ENCODE measurements around the gene SLC22A13.
"Not testable (repeated sequence)": the region's sequence is repeated elsewhere in the genome, so short reads cannot be mapped to it uniquely, and the experiment has no call there.

The SLC22A13 gene

DNA sequence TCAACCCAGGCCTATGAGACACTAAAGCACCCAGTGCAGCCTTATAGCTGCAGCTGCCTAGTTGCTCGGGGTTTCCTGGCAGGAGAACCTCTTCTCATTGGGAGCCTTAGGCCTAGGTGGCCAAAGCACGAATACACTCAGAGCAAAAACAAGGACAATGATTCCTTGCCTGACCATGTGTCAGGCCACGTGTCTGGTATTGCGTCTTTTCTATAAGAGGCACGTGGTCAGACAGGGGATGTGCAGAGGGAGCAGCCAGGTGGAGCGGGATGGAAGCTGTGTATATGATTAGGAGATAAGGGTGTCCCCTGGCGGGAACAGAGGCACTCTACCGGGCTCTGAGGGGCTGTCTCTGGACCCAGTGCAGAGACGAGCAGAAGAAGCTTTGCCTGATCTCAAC, 42.8 kb downstream of the SLC22A13 start:
- DNase-seq: no peak

DNA sequence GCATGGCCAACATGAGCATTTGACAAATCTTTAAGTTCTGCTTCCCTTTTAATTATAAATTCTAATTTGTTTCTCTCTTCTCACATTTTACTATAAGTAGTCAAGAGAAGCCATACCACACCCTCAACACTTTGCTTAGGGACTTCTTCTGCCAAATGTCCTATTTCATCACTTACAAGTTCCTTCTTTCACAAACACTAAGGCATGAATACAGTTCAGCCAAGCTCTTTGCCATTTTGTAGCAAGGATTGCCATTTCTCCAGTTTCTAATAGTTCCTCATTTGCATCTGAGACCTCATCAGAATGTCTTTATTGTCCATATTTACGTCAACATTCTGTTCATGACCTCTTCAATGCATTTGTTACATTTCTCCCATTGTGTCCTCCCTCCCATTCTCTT, 45.9 kb downstream of the SLC22A13 start:
- no peak for DNase-seq

DNA sequence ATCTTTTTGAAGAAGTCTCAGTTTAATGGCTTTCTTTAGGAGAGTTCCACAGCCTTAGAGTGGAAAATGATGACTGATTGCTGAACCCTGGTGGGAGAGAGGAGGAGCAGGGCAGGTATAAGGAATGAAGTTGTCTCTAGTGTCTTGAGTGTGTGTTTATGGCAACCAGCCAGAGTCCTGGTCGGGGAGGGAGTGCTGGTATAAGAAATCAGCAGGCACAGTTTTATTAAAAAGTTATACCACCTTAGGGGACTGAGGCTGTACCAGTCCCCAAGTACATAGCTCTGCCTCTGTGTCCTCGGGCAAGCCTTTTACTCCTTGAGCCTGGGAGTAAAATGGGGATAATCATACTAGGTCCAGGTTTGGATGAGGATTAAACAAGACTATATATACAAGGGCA, 46.3 kb downstream of the SLC22A13 start:
- no peak for DNase-seq

DNA sequence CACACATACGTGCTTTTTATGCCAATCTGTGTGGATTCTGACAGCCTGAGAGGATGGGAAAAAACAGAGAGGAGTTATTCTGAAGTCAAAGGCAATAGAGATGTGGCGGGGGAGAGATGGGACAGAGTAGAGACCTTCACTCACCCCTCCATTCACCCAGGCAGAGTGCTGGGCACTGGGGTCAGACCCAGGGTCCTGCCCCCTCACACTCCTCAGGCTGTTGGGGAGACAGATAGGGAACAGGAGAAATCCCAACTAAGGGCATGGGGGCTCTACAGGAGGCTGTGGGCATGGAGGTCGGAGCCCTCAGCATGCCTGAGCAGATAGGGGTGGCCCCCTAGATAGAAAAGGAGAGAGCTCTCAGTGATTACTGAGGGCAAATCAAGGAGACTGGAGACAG, 46.7 kb downstream of the SLC22A13 start:
- DNase-seq: no peak

DNA sequence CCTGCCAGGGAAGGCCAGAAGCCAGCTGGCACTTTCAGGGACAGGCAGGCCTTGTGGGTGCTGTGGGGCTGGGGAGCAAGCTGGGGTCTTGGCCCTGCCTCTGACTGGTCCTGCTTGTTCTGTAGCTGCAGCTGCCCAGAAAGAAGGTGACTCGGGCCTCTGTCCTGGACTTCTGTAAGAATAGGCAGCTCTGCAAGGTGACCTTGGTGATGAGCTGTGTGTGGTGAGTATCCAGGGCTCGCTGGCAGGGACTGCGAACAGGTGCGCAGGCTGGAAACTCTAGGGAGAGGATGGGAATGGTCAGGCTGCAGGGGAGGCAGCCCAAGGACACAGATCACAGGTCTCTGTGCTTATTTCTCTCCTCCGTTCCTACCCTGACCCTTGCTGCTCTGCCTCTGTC, 47.7 kb downstream of the SLC22A13 start:
- DNase-seq: no peak

DNA sequence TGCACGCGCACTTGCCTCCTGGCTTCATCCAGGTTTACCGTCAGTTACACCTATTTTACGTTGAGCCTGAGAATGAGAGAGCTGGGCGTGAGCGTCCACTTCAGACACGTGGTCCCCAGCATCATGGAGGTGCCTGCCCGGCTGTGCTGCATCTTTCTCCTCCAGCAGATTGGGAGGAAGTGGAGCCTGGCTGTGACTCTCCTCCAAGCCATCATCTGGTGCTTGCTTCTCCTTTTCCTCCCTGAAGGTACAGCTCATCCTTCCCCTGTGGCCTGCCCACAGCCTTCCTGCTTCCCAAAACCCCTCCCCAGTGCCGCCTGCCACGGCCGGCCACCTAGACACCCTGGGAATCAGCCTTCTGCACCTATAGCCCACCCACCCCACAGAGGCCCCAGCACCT, 48.1 kb downstream of the SLC22A13 start:
- DNase-seq: no peak

DNA sequence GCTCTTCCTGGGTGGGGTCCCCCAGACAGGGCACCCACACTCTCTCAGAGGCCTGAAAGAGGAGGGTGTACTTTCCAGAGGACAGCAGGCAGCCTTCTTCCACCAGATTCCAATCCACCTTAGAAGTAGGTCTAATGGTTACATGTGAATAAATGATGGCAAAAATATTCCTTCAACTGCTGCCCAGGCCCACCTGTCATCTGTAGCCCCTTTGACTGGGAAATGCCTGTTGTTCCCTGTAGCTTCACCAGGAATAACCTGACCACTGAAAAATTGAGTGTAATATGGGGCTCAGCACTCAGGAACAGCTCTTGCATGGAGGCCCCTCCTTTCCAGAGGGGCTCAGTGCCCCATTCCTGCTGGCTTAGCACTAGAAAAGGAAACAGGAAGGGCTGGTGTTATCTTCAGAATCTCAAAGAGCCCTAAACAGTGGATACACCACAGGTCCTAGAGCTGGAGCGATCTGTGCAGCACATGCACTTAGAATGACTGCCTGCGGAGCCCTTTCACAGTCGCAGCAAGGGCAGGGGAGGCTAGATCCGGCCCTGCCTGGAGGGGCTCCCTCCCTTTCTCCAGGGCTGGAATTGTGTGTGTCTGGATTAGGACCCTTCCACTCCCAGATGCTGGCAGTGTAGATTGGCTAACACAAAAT, 48.6 kb downstream of the SLC22A13 start:
- no peak for DNase-seq

DNA sequence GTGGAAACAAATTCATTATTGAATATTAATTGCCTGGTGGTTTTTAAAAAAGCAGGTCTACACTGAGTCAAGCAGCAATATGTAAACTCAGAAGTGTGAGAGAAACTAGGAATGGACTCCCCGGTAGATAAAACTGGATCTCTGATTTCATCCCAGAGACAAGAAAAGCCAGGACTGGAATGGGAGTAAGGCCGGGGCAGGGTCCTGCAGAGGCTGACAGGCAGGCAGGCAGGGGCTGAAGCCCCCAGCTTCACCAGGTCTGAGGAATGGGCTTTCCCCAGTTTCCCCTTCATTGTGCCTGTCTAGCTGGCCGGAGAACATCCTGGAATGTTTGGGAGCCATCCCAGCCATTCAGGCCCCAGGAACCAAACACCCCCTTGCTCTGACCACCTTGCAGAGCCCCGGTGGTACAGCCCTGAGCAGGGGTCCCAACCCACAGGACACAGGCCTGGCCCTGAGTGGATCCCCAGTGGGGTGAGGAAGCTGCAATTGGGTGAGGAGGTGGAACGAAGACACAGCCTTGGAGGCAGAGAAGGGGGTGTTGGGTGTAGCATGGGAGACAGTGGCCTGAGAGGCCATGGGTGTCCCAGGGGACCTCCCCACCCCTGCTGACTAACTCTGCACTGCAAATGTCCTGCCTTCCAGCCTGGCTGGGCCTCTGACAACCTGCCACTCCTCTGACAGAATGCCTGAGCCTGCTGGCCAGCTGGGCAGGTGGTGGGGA, 49.3 kb downstream of the SLC22A13 start:
- DNase-seq: no peak

DNA sequence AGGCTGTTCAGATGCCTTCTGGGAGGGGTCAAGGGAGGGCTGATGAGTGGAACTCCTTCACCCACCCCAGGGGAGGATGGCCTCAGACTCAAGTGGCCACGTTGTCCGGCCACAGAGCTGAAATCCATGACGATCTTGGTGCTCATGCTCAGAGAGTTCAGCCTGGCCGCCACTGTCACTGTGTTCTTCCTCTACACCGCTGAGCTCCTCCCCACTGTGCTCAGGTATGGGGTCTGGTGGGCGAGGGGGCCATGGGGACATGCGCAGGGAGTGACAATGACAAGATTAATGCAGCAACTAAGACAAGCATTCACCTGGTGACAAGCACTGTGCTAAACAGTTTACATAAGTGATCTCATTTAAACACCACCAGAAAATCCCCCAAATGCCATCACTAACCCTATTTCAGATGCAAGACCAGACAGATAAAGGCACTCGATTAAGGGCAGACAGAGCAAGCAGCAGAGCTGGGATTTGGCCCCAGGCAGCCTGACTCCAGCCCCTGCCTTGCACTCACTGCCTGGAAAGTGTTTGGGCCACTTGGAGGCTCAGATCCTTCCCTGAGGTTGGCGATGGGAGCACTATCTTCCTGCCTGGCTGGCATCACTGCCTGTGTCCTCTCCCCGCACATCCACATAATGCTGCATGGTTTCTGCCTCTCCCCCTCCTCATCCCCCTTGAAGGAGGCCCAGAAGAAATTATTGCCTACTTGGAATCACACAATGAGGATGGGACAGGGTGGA, 50.0 kb downstream of the SLC22A13 start:
- DNase-seq: no peak

DNA sequence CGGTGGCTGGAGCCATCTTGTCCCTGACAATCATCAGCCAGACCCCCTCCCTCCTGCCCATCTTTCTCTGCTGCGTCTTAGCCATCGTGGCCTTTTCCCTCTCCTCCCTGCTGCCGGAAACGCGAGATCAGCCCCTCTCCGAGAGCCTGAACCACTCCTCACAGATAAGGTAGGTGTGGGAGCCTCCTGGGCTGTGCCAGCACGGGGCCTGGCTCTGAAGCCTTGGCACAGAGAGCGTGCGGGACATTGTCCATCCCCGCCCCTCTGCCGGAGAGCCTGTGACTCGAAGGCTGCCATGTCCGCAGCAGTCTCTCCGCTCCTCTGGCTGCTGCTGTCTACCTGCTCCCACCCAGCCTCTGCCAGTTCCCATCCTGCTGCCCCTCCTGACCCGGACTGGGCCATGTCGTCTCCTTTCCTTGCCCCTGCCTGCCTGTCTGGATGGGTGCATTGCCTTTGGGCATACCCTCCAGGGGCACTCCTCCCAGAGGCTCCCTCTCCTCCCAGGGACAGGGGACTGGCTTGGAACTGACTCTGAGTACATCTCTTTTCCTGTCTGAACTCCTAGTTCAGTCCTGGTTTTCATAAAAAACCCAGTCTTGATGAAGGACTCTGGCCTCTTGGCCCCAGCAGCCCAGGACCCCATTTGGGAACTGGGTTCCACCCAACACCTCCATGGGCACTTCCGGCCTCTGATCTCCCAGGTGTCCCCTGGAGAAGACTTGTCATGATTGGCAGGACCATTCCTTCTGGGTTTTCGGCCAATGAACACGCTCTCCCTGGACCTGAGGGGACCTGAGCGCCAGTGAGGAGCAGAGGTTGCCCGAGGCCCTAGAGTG, 51.0 kb downstream of the SLC22A13 start:
- DNase-seq: no peak

DNA sequence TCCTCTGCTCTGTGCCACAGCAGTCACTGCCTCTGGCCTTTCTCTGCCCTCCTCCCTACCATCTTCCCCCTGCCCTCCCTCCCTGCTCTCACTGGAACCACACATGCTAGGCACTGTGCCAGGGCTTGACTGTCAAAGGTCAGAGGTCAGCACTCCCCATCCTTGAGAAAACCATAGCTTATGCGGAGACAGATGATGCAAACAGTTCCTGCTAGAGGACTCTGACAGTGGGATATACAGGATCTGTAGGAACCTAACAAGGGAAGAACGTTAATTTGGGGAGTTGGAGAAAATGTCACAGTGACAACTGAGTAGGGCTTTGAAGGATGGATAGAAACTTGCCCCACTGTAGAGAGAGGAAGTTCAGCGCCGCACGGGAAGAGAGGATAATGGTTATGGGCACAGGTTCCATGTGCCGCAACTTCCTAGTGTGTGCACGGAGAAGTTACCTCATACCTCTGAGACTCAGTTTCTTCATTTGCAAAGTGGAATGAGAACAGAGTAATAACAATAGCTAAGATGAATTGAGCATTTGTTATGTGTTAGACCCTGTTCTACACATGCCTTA, 51.7 kb downstream of the SLC22A13 start:
- DNase-seq: no peak

DNA sequence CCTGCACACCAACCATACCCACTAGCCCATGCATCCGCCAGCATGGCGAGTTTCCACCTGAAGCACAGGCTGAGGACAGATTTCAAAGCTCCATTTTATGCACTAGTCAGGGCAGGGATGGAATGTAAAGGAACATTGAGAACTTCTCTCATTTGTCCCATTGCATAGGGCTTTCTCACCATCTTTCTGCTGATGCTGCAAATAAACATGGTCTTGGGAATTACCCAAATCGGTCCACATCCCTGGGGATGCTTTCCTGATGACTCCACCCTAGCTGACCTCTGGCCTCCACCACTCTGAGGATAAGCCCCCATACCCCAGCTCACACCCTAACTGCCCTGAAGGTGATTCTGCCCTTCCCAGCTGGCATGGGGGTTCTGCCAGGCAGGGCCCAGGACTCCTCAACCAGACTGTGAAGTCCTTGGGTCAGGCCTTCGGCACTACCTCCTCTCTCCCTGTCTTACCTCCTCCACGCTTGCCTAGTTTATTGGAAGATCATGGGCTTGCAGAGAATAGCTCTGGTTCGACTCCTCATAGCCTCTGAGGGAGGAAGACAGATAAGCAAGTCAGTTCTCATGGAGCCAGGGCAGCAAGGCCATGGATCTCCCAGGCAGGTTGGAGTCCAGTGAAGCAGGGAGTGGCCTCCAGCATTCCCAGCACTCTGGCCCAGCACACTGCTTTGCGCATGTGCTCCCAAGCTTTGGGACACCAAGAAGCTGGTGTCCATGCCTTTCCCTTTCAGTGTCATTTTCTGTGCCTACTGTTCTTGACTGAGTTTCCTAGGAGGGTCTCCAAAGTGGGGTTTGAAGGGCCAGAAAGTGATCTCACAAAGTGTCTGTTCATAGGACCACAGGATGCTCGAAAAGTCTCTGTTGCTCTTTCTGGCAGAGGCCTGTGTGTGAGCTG, 53.4 kb downstream of the SLC22A13 start:
- no peak for DNase-seq

DNA sequence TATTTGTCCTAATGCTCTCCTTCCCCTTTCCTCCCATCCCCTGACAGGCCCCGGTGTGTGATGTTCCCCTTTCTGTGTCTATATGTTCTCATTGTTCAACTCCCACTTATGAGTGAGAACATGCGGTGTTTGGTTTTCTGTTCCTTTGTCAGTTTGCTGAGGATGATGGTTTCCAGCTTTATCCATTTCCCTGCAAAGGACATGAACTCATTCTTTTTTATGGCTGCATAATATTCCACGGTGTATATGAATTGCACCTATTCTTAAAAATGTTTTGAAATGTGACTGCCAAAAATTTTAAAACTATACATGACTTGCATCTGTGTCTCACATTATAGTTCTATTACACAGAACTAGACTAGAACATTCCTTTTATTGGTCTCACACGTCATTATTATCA, 55.0 kb downstream of the SLC22A13 start:
- DNase-seq: not testable (repeated sequence)

DNA sequence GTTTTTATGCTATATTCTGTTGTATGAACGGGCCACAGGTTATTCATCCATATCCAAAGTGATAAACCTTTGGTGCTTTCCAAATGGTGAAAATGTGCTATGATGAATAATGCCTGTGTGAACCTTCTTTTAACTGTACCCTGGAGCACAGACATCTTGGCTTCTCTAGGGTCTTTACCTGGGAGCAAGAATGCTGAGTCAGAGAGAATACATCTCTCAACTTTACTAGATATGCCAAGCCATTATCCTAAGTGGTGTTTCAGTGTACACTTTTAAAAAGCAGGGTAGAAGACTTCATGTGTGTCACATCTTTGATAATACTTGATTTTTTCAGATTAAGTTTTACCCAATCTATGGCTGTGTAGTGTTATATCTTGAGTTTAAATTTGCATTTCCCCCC, 57.4 kb downstream of the SLC22A13 start:
- no peak for DNase-seq

DNA sequence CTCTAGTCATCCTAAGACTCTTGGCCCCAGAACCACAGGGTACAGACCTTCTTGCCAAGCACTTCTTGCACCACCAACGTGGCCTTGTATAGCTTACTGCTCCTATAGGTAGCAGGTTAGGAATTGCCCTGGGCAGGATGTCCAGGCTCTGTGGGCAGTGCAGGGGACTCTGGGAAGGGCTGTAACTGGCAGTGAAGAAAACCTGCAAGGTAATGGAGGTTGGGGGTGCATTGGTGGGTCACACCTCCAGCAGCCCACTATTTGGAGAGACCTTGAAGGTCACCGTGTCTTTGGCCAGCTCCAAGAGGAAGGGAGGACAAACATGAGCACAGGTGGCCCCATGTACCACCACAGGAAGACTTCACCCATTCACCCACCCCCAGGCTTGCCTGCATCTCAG, 59.6 kb downstream of the SLC22A13 start:
- no peak for DNase-seq

DNA sequence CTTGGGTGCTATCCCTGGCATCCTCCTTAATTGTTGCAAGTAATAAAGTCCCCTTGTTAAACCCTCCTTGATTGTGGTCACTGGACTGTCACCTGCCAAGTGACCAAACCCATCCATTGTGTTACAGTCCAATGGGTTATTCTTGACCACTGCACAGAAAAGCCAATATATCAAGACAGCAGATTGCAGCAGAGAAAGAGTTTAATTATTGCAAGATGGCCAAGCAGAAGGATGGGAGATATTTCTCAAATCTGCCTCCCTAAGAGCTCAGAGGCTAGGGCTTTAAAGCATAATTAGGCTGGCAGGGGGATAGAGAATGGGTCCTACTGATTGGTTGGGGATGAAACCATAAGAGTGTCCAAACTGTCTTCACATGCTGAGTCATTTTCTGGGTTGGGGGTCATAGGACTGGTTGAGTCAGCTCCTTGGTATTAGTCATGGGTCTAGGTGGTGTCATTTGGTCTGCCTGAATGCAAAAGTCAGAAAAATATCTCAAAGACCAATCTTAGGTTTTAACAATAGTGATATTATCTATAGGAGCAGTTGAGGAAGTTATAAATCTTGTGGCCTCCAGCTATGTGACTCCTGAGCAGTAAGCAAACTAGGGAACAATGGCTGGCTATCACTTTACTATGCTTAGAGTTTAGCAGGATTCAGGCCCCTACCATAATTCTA, 61.9 kb downstream of the SLC22A13 start:
- DNase-seq: no peak
